GM19238 (cell line): ENCODE data around the gene CYP51A1.
"Not testable (repeated sequence)": the region's sequence is repeated elsewhere in the genome, so short reads cannot be mapped to it uniquely, and the experiment has no call there.

ENCODE experiments used
- DNase-seq: peaks from one replicate; pipeline ENCODE4 v3.0.0; 2011; ENCODE audit warnings: low spot score; ENCODE audit not compliant: insufficient read length

The CYP51A1 gene

DNA sequence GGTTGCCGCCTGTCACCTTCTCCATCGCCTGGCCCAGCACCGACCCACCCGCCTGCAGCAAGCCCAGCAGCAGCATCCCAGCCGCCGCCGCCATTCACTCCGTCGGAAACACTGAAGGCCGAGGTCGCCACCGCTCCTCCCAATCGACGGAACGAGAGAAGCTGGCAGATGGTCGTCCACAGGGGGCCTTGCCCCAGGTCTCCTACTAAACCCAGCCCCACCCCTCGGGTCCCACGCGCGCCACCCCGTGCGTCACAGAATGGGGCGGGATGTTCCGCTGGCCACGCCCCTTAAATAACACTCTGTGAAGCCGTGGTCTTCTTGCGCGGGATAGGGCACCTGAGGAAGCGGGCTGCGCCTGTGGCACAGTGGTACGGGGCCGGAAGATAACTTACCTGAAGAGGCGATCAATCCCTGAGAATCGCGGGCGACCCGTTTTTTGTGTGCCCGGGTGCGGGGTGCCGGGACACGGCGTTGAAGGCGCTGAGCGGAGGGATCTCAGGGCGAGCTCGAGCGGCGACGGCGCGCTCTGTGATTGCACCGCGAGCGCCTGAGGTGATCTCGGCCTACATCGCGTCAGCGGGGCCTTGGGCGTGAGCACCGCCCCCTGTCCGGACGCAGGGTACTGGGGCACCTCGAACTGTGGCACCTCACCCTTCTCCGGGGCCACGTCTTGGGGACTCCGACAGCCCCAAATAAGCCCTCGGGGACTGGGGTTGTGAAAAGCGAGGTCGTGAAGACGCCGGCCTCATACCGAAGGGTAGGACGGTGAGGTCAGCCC is at the start of gene CYP51A1:
CYP51A1 (minus strand) TSS at position 207 of the 781 bp plus-strand sequence; CDS start at position 94, 113 bp downstream.
- peak; percentile 87 for DNase-seq

DNA sequence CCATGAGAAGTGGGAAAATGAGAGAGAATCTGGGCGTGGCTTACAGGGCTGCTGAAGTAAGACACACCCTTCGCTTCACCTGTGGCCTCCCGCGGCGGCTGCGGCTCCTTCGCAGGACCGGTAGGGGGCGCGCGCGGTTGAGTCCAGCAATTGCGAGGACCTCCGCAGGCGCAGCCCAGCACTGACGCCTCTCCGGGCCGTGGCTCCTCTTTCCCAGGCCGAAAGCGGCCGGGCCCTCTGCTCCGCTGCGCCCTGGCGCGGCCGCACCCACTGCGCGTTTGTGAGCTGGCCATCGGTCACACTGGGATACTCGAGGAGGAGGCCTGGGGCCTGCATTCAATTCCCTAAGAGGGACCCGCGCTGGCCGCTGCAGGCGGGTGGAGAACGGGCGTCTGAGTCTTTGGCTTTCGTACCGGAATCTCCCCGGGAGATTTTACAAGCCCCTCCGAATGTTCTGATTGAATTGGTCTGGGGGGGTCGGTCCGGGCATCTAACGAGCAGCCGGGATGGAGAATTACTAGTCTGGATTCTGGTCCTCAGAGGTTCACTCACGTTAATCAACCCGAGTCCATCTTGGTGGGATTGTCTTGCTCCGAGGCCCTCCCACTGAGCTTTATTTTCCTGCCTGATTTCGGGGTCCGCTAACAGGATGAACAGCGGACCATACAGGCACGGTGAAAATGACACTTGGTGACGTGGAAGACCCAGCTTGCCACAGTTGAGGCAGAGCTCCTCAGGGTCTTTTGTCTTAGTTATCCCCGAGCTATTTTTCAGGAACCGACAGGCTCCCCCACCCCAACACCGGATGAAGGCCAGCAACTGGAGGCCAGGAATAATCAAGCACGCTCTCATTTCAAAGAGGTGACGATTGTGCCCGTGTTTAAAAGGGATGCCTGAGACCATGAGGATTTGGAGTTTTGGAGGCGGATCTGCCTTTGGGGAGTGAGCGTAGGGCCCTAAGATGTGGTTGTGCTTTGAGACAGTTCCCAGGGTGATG is 44.9 kb upstream of the CYP51A1 start, which contains the start of gene LRRD1:
LRRD1 (minus strand) TSS at position 215 of the 997 bp plus-strand sequence. CDS start 13,940 bp downstream, outside the sequence.
- peak; percentile 72 for DNase-seq

GRCh38 chr7:92177362-92177761 is 43.1 kb upstream of the CYP51A1 start:
- no peak for DNase-seq

DNA sequence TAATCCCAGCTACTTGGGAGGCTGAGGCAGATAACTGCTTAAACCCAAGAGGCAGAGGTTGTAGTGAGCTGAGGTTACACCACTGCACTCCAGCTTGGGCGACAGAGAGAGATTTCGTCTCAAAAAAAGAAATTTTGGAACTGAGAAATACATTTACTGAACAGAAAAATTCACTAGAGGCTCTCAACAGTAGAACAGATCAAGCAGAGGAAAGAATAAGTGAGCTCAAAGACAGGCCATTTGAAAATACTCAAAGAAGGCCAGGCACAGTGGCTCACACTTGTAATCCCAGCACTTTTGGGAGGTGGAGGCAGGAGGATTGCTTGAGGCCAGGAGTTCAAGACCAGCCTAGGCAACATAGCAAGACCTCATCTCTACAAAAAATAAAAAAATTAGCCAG is 35.3 kb upstream of the CYP51A1 start:
- DNase-seq: not testable (repeated sequence)

DNA sequence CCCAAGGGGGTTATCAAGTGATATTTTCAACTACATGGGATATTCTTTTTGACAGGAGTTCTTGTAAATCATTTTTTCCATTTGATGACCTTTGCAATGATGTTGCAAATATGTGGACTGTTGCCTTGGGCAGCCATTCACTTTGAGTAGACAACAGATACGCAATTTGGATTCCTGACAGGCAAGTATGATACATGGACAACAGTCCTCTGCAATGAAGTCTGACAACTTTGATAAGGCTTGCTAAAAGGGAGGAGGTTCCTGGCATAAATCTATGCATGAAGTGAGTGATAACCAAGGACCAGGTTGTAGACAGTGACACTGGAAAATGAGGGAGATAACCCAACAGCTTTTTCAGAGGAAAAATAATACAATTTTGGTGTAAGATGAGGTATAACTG is 27.0 kb upstream of the CYP51A1 start:
- no peak for DNase-seq

DNA sequence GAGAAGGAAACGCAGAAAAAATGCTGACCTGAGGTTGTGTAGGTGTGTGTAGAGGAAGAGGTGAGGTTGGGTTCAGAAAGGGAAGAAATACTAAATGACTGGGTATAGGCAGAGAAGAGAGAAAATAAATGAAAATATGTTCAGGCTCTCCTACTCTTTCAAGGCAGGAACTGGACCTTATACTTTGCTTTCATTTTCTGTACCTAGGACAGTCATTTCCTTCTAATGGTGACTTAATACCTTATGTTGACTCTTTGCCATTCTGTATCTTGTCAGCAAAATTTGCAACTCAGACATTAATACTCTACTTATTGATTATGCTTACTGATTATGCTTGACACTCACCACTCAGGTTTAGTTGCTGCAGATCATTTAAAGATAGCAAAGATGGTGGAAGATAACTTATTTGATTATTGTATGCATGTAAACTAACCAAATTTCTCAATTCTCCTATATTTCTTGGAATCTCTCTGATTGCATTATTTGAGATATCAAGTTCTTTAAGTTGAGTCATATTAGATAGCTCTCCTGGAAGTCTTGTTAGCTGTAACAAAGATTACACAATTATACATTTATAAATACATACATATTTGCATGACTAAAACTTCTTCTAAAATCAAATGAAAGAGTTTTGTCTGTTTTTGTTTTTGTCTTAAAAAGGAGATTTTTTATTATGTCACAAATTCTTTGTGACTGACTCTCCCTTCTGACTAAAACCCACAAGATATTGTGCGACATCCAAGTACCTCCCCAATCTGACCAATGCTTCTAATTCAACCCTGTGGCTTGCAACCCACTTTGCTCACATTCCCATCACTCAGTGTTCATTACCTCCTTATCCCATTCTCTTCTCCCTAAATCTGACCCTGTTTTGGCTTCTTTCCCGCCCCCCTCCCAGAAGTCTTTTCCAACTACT is 24.6 kb upstream of the CYP51A1 start:
- DNase-seq: no peak

DNA sequence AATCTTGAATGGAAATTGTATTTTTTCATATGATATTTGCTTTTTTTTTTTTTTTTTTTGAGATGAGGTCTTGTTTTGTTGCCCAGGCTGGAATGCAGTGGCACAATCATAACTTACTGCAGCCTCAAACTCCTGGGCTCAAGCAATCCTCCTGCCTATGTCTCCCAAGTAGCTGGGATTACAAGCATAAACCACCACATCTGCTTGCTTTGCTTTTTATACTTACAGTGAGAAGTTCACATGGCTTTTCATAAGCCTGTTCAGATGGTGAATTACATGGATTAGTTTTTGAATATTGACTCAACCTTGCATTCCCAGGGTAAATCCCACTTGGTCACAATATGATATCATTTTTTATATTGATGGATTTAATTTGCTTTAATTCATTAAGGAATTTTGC is 22.7 kb upstream of the CYP51A1 start:
- no peak for DNase-seq

DNA sequence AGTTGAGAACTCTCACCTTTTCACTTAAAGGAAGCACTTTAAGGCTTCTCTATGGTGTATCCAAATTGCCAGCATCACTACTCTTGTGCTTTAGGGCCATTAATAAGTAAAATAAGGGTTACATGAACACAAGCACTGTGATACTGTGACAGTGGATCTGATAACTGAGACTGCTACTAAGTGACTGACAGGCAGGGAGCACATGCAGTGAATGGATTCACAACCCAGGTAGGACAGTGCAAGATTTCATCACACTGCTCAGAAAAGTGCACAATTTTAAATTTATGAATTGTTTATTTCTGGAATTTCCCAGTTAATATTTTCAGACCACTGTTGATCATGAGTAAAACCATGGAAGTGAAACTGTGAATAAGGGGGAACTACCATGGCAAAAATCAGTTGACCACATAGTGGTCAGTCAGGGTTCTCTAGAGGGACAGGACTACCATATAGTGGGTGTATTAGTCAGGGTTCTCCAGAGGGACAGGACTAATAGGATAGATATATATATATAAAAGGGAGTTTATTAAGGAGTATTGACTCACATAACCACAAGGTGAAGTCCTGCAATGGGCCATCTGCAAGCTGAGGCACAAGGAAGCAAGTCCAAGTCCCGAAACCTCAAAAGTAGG is 20.9 kb upstream of the CYP51A1 start:
- no peak for DNase-seq

- no peak for DNase-seq
These were observed 16.3 kb upstream of the CYP51A1 start for GRCh38 chr7:92150450-92151017.

DNA sequence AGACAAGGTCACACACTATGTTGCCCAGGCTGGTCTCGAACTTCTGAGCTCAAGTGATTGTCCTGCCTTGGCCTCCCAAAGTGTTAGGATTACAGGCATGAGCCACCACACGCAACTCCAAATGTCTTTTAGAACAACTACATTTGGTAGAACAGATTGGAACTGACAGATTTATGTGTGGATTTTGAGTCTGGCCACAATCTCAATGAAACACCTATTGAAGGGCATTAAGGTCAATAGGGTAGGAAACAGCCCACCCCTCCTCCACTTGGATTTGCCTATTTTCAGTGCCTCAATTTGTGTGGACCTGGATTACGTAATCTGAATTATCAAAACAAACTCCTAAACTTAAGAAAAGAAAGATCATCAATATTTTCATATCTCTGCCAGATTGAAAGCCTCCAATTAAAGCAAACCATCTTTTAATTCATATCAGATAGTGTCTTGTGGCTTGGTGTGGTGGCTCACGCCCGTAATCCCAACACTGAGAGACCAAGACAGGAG is 15.5 kb upstream of the CYP51A1 start:
- no peak for DNase-seq

DNA sequence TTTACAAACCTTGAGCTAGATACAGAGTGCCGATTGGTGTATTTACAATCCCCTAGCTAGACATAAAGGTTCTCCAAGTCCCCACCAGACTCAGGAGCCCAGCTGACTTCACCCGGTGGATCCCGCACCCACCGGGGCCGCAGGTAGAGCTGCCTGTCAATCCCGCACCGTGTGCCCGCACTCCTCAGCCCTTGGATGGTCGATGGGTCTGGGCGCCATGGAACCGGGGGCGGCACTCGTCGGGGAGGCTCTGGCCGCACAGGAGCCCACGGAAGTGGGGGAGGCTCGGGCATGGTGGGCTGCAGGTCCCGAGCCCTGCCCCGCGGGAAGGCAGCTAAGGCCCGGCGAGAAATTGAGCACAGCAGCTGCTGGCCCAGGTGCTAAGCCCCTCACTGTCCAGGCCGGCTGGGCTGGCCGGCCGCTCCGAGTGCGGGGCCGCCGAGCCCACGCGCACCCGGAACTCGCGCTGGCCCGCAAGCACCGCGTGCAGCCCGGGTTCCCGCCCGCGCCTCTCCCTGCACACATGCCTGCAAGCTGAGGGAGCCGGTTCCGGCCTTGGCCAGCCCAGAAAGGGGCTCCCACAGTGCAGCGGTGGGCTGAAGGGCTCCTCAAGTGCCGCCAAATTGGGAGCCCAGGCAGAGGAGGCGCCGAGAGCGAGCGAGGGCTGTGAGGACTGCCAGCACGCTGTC is 9.1 kb upstream of the CYP51A1 start:
- not testable (repeated sequence) for DNase-seq

DNA sequence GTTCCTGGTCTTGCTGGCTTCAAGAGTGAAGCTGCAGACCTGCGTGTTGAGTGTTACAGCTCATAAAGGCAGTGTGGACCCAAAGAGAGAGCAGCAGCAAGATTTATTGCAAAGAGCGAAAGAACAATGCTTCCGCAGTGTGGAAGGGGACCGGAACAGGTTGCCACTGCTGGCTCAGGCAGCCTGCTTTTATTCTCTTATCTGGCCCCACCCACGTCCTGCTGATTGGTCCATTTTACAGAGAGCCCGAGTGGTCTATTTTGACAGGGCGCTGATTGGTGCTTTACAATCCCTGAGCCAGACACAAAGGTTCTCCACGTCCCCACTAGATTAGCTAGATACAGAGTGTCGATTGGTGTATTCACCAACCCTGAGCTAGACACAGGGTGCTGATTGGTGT is 8.5 kb upstream of the CYP51A1 start:
- not testable (repeated sequence) for DNase-seq

GRCh38 chr7:92141161-92141560 is 6.9 kb upstream of the CYP51A1 start:
- no peak for DNase-seq

DNA sequence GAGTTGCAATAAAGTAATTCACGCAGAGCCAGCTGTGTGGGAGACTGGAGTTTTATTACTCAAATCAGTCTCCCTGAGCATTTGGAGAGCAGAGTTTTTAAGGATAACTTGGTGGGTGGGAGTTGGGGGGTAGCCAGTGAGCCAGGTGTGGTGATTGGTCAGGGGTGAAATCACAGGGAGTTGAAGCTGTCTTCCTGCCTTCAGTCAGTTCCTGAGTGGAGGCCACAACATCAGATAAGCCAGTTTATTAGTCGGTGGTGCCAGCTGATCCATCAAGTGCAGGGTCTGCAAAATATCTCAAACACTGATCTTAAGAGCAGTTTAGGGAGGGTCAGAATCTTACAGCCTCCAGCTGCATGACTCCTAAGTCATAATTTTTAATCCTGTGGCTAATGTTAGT is 3.3 kb upstream of the CYP51A1 start:
- no peak for DNase-seq

- DNase-seq: no peak
These were observed 994 bp upstream of the CYP51A1 start for GRCh38 chr7:92135052-92135889.

DNA sequence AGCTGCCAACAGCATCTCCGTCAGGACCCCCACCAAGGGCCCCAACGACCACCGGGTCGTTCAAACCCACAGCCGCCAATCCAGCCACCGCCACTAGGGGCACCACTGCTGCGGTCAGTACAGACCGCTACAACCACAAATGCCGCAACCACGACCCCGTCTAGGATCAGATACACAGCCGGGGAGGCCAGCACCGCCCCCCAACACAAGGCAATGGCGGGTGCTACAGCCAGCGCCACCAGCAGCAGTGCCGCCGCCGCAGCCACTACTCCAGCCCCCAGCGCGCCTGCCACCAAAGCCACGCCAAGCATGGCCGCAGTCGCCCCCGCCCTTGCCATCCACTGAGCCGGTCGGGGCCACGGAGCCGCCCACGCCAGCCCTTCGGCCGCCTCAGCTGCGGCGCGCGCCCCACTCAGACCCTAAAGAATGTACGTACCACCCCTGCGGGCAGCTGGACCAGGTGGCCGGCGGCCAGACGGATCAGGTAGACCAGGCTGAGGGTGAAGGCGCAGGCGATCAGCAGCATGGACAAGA is 473 bp downstream of the CYP51A1 start:
- DNase-seq: no peak

DNA sequence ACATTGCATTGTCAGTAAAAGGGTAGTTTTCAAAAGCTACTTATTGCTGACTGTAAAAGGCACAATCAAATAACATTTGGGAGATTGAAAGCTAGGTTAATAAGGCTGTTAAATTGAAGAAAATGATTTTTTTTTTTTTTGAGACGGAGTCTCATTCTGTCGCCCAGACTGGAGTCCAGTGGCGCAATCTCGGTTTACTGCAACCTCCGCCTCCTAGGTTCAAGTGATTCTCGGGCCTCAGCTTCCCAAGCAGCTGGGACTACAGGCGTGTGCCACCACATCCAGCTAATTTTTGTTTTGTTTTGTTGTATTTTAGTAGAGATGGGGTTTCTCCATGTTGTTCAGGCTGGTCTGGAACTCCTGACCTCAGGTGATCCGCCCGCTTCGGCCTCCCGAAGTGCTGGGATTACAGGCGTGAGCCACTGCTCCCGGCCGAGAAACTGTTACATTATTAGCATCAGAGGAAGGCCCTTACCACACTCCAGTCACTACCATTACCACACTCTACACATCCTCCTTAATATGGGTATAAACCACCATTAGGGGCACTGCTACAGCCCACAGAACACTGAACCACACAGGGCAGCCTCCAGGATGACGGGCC is 1.0 kb downstream of the CYP51A1 start:
- DNase-seq: no peak
